GM19035 (cell line): ENCODE measurements around the gene BLTP3B.

Experiments
- ATAC-seq: cut with Tn5 transposase; IDR thresholded peaks from one replicate; pipeline ENCODE4 v1.9.1; 2021; ENCODE audit not compliant: unreplicated experiment

The BLTP3B gene

GRCh38 chr12:100123316-100124095 lies 19.2 kb downstream of the BLTP3B start:
- no peak for ATAC-seq

DNA sequence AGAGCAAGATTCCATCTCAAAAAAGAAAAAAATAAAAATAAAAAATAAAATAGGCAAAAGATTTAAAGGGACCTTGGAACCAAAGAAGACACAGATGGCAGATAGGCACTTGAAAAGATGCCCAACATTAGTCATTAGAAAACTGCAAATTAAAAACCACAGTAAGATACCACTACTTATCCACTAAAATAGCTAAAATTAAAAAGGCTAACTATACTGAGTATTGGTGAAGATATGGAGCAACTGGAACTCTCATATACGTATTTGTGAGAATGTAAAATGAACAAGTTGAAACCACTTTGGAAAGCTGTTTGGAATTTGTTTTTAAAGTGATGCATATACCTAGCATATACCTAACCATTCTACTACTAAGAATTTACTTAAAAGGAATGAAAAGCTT lies 22.3 kb downstream of the BLTP3B start:
- no peak for ATAC-seq

DNA sequence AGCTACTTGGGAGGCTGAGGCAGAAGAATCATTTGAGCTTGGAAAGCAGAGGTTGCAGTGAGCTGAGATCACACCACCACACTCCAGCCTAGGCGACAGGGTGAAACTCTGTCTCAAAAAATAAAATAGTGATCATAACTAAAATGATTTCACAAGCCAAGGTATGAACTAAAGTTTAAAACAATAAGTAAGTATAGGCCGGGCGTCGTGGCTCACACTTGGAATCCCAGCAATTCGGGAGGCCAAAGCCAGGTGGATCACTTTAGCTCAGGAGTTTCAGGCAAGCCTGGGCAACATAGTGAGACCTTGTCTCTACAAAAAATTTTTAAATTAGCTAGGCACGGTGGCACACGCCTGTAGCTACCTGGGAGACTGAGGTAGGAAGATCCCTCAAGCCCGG lies 27.4 kb downstream of the BLTP3B start:
- no peak for ATAC-seq

DNA sequence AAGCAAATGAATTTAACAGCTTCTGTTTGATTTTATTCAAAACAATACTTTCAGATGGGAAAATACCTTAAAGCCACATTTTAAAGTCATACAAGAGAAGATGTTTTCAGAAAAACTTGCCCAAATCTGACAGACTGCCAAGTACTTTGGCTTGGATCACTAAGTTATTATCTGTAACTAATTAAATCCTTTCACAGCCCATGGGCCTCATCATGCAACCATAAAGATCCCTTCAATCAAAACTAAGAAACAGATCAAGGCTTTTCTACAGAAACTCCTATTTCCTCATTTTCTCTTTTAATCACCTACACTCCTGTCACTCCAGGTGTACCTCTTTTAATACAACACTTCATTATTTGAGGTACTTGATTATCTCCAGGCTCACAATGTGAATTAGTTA lies 28.1 kb downstream of the BLTP3B start:
- ATAC-seq: no peak

DNA sequence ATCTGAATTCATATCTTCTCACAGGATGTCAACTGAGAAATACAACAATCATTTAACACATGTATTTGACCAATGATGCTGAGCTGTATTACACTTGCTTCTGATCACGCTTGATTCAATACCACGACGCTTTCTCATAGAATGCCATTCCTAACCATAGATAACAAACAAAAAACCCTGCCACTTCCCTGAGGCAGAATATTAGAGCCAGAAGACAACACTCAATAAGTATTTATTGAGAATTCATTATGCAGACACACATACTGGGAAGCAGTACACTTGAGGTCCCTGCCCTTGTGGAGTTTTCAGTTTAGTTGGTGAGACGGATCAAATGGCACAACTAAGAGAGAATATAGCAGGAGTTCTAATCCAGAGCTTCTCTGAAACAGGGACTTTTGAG lies 32.4 kb downstream of the BLTP3B start:
- no peak for ATAC-seq

DNA sequence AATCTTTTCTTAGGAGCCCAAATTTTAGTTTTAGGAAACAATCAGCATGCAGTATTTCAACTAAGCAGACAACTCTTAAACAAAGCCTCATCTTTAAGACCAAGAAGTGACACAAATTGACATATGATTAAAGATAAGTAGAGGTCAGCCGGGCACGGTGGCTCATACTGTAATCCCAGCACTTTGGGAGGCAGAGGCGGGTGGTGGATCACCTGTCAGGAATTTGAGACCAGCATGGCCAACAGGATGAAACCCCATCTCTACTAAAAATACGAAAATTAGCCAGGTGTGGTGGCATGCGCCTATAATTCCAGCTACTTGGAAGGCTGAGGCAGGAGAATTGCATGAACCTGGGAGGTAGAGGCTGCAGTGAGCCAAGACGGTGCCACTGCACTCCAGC lies 35.8 kb downstream of the BLTP3B start:
- ATAC-seq: no peak

DNA sequence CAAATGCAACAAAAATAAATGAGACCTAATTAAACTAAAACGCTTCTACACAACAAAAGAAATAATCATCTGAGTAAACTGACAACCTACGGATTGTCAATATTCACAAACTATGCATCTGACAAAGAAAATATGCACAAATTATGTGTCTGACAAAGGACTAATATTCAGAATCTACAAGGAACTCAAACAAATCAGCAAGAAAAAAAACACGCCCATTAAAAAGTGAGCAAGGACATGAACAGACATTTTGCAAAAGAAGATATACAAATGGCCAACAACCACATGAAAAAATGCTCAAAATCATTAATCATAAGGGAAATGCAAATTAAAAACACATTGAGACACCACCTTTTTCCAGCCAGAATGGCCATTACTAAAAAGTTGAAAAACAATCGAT lies 37.0 kb downstream of the BLTP3B start:
- ATAC-seq: no peak

- ATAC-seq: no peak
These were observed 41.7 kb downstream of the BLTP3B start for GRCh38 chr12:100101000-100101399.
